H9 (cell line): ENCODE measurements around the gene CD300E. TPM values are rescaled to one million over a fixed set of nuclear protein-coding genes. Genes with fewer than 3 reads are reported as not detected.

Experiments
- DNase-seq: peaks from one replicate; pipeline ENCODE4 v3.0.0-alpha.2; 2017
- H2AFZ ChIP-seq: one replicate; pipeline ENCODE4 v1.6.1; 2013; ENCODE audit warnings: mild to moderate bottlenecking, low read length, control low read depth, moderate library complexity
- H2AK5ac ChIP-seq: 2 replicates; pipeline ENCODE4 v1.6.1; 2013; ENCODE audit warnings: low read length, control low read depth, mixed read lengths; ENCODE audit not compliant: insufficient read length
- H2BK120ac ChIP-seq: one replicate; pipeline ENCODE4 v1.6.1; 2013; ENCODE audit warnings: low read depth, mild to moderate bottlenecking, low read length, control low read depth, inconsistent platforms; ENCODE audit not compliant: poor library complexity, severe bottlenecking
- H2BK12ac ChIP-seq: 2 replicates; pipeline ENCODE4 v1.6.1; 2013; ENCODE audit warnings: low read length, control low read depth, mixed read lengths, low read depth; ENCODE audit not compliant: insufficient read length
- H2BK15ac ChIP-seq: 2 replicates; pipeline ENCODE4 v1.6.1; 2013; ENCODE audit warnings: low read depth, low read length, control low read depth
- H2BK20ac ChIP-seq: one replicate; pipeline ENCODE4 v1.6.1; 2013; ENCODE audit warnings: low read depth, mild to moderate bottlenecking, low read length, control low read depth, inconsistent platforms; ENCODE audit not compliant: poor library complexity, severe bottlenecking
- H2BK5ac ChIP-seq: 2 replicates; pipeline ENCODE4 v1.6.1; 2013; ENCODE audit warnings: low read length, control low read depth, mixed read lengths; ENCODE audit not compliant: insufficient read length
- H3K14ac ChIP-seq: 2 replicates; pipeline ENCODE4 v1.6.1; 2013; ENCODE audit warnings: low read length, control low read depth; ENCODE audit not compliant: insufficient read depth
- H3K18ac ChIP-seq: 2 replicates; pipeline ENCODE4 v1.6.1; 2013; ENCODE audit warnings: low read depth, mild to moderate bottlenecking, mixed read lengths, low read length, control low read depth; ENCODE audit not compliant: insufficient read length
- H3K23ac ChIP-seq: 2 replicates; pipeline ENCODE4 v1.6.1; 2013; ENCODE audit warnings: low read length, control low read depth, mixed read lengths, low read depth; ENCODE audit not compliant: insufficient read length
- H3K23me2 ChIP-seq: 2 replicates; pipeline ENCODE4 v1.6.1; 2013; ENCODE audit warnings: low read depth, mild to moderate bottlenecking, mixed read lengths, low read length, control low read depth; ENCODE audit not compliant: insufficient read length, poor library complexity, severe bottlenecking
- H3K27ac ChIP-seq: 2 replicates; pipeline ENCODE4 v1.5.1; 2013; ENCODE audit warnings: low read length, control low read depth, mixed read lengths, low read depth; ENCODE audit not compliant: insufficient read length
- H3K27me3 ChIP-seq: 2 replicates; pipeline ENCODE4 v1.6.1; 2013; ENCODE audit warnings: low read length, control low read depth, inconsistent platforms; ENCODE audit not compliant: insufficient read depth
- H3K4ac ChIP-seq: 2 replicates; pipeline ENCODE4 v1.6.1; 2013; ENCODE audit warnings: low read depth, mild to moderate bottlenecking, control low read depth, inconsistent platforms, low read length, moderate library complexity
- H3K4me1 ChIP-seq: 2 replicates; pipeline ENCODE4 v1.6.1; 2013; ENCODE audit warnings: low read length, control low read depth, inconsistent platforms; ENCODE audit not compliant: insufficient read depth
- H3K4me2 ChIP-seq: 2 replicates; pipeline ENCODE4 v1.6.1; 2013; ENCODE audit warnings: low read length, control low read depth, mixed read lengths; ENCODE audit not compliant: insufficient read length, insufficient read depth
- H3K56ac ChIP-seq: 2 replicates; pipeline ENCODE4 v1.6.1; 2013; ENCODE audit warnings: low read depth, mild to moderate bottlenecking, mixed read lengths, low read length, control low read depth; ENCODE audit not compliant: insufficient read length
- H3K79me1 ChIP-seq: 2 replicates; pipeline ENCODE4 v1.6.1; 2013; ENCODE audit warnings: low read depth, mild to moderate bottlenecking, moderate library complexity, low read length, control low read depth, inconsistent platforms; ENCODE audit not compliant: insufficient read depth, poor library complexity, severe bottlenecking
- H3K79me2 ChIP-seq: 2 replicates; pipeline ENCODE4 v1.6.1; 2013; ENCODE audit warnings: low read length, control low read depth, inconsistent platforms; ENCODE audit not compliant: insufficient read depth
- H3K9ac ChIP-seq: 2 replicates; pipeline ENCODE4 v1.6.1; 2013; ENCODE audit warnings: low read length, control low read depth, mixed read lengths; ENCODE audit not compliant: insufficient read length; ENCODE audit errors: extremely low read depth
- H3K9me3 ChIP-seq: one replicate; pipeline ENCODE4 v1.6.1; 2013; ENCODE audit warnings: low read depth, low read length, inconsistent platforms; ENCODE audit not compliant: control insufficient read depth
- H3T11ph ChIP-seq: one replicate; pipeline ENCODE4 v1.6.1; 2013; ENCODE audit warnings: mild to moderate bottlenecking, low read length, control low read depth, inconsistent platforms
- H4K20me1 ChIP-seq: one replicate; pipeline ENCODE4 v1.6.1; 2013; ENCODE audit not compliant: control insufficient read depth, insufficient read length, insufficient read depth
- H4K5ac ChIP-seq: 2 replicates; pipeline ENCODE4 v1.6.1; 2013; ENCODE audit warnings: low read depth, mild to moderate bottlenecking, mixed read lengths, low read length, control low read depth; ENCODE audit not compliant: insufficient read length
- H4K8ac ChIP-seq: replicated peaks from 2 replicates; pipeline ENCODE4 v1.6.1; 2013; ENCODE audit warnings: low read length, control low read depth, mixed read lengths, low read depth; ENCODE audit not compliant: insufficient read length
- H4K91ac ChIP-seq: 2 replicates; pipeline ENCODE4 v1.6.1; 2013; ENCODE audit warnings: low read depth, mild to moderate bottlenecking, moderate library complexity, mixed read lengths, low read length, control low read depth; ENCODE audit not compliant: insufficient read length
- H3K27ac Mint-ChIP-seq, 3 experiments: 2 replicates in 2 of 3; 3 replicates in 1 of 3; pipeline ENCODE4 v1.8.0; 2020 to 2021; ENCODE audit warnings: mixed read lengths in 3 of 3, mild to moderate bottlenecking in 1 of 3, moderate library complexity in 1 of 3
- H3K27me3 Mint-ChIP-seq: 2 replicates; pipeline ENCODE4 v1.8.0; 2021; ENCODE audit warnings: low read depth, mild to moderate bottlenecking, moderate library complexity, mixed read lengths
- H3K36me3 Mint-ChIP-seq, 3 experiments: 2 replicates in 2 of 3; 3 replicates in 1 of 3; pipeline ENCODE4 v1.8.0; 2020 to 2021; ENCODE audit warnings: low read depth in 3 of 3, mixed read lengths in 3 of 3; ENCODE audit not compliant: insufficient read depth in 1 of 3
- H3K4me1 Mint-ChIP-seq, 2 experiments: 2 replicates each; pipeline ENCODE4 v1.8.0; 2020; ENCODE audit warnings: mixed read lengths in 2 of 2
- H3K4me3 Mint-ChIP-seq, 2 experiments: 2 replicates in 1 of 2; 3 replicates in 1 of 2; pipeline ENCODE4 v1.8.0; 2020 to 2021; ENCODE audit warnings: mild to moderate bottlenecking in 2 of 2, mixed read lengths in 2 of 2, moderate library complexity in 1 of 2
- H3K9me3 Mint-ChIP-seq, 2 experiments: 2 replicates in 1 of 2; 3 replicates in 1 of 2; pipeline ENCODE4 v1.8.0; 2020; ENCODE audit warnings: mild to moderate bottlenecking in 2 of 2, mixed read lengths in 2 of 2, moderate library complexity in 1 of 2
- WGBS: extraction: QIAGEN DNeasy Blood & Tissue Kit; methylation state at CpG from one replicate; pipeline ENCODE4 v1.1.7; 2013; ENCODE audit warnings: missing lambda C conversion rate, low lambda C conversion rate, mixed read lengths; ENCODE audit not compliant: insufficient read length; ENCODE audit errors: extremely low coverage; 5-methylcytosine and 5-hydroxymethylcytosine counted together
- total RNA-seq: library from RNA; stranded (reverse); gene quantifications from 2 replicates; pipeline ENCODE4 v1.2.1, GENCODE V29; 2021
- TF ChIP-seq, protein P1 (sequence below): fragments of 200-600 bp; sonication (generic); conservative IDR thresholded peaks from 3 replicates; pipeline ENCODE4 v1.8.0; 2021; ENCODE audit warnings: antibody characterized with exemption, mild to moderate bottlenecking

The CD300E gene
- total RNA-seq, 1 experiment from 2014 or later = not detected

DNA sequence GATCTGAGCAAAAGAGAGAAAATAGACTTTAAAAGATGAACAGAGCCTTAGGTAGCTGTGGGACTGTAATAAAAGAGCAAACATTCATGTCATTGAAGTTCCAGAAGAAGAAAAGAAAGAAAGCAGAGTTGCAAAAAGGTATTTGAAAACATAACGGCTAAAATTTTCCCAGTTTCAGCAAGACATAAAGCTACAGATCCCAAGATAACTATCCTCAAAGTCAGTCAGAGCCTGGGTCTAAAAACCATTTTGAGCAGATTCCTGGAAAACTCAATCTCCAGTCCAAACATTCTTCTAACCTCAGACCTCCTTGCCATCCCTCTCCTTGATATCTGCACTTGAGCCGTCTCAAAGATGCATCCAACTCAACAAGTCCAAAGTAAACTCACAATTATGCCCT is 20.9 kb upstream of the CD300E start:
- no peak for DNase-seq
- H3K79me2 ChIP-seq = no peaks in the 10 kb centered on the region
- H4K91ac ChIP-seq = no peak overlapping the region
- no peaks in the 10 kb centered on the region for H4K20me1 ChIP-seq
- H2BK120ac ChIP-seq = no peak overlapping the region
- H3T11ph ChIP-seq = no peak overlapping the region
- H2BK5ac ChIP-seq = no peak overlapping the region
- no peak overlapping the region for H2BK20ac ChIP-seq
- H3K9me3 ChIP-seq = no peaks in the 10 kb centered on the region
- H3K27me3 ChIP-seq = no peaks in the 10 kb centered on the region; the same call in 1 of the 2 replicates
- Mint-ChIP-seq H3K27me3 (peaks cover 40% of the 10 kb centered on the region), H3K36me3 (no peaks in the 10 kb centered on the region), H3K9me3 (no peaks in the 10 kb centered on the region; a peak in 1 of 5 replicates), H3K4me1 (peaks cover 21 to 22% of the 10 kb centered on the region in 2 experiments), H3K27ac (no peak overlapping the region), H3K4me3 (no peak overlapping the region)
- no peak overlapping the region for H3K4ac ChIP-seq
- H3K79me1 ChIP-seq = no peaks in the 10 kb centered on the region
- H4K5ac ChIP-seq = no peak overlapping the region
- no peak overlapping the region for H4K8ac ChIP-seq
- H3K27ac ChIP-seq = no peak overlapping the region
- no peak overlapping the region for H3K56ac ChIP-seq
- H3K23me2 ChIP-seq = no peaks in the 10 kb centered on the region
- H2BK12ac ChIP-seq = no peak overlapping the region
- no peak overlapping the region for H3K9ac ChIP-seq
- TF ChIP-seq, protein P1, sequence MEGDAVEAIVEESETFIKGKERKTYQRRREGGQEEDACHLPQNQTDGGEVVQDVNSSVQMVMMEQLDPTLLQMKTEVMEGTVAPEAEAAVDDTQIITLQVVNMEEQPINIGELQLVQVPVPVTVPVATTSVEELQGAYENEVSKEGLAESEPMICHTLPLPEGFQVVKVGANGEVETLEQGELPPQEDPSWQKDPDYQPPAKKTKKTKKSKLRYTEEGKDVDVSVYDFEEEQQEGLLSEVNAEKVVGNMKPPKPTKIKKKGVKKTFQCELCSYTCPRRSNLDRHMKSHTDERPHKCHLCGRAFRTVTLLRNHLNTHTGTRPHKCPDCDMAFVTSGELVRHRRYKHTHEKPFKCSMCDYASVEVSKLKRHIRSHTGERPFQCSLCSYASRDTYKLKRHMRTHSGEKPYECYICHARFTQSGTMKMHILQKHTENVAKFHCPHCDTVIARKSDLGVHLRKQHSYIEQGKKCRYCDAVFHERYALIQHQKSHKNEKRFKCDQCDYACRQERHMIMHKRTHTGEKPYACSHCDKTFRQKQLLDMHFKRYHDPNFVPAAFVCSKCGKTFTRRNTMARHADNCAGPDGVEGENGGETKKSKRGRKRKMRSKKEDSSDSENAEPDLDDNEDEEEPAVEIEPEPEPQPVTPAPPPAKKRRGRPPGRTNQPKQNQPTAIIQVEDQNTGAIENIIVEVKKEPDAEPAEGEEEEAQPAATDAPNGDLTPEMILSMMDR = no peak
- no CpG with 5 or more reads among the region's 2 CpGs for whole genome bisulfite sequencing
- H2AFZ ChIP-seq = no peak overlapping the region
- H3K18ac ChIP-seq = no peak overlapping the region
- no peaks in the 10 kb centered on the region; the same call in 1 of the 2 replicates for H3K4me1 ChIP-seq
- no peak overlapping the region for H2AK5ac ChIP-seq
- no peak overlapping the region for H2BK15ac ChIP-seq
- no peak overlapping the region for H3K23ac ChIP-seq
- H3K14ac ChIP-seq = no peak overlapping the region
- H3K4me2 ChIP-seq = no peak overlapping the region
